C4-2B (cell line): Measurements from ENCODE around the gene RIMBP2.
"Not testable (repeated sequence)": the region's sequence is repeated elsewhere in the genome, so short reads cannot be mapped to it uniquely, and the experiment has no call there.

Experiments
- CTCF ChIP-seq: fragments of 450-650 bp; conservative IDR thresholded peaks from 2 replicates; pipeline ENCODE4 v1.5.1; 2017; ENCODE audit warnings: mild to moderate bottlenecking
- ZFX ChIP-seq: fragments of 450-650 bp; IDR thresholded peaks from 2 replicates; pipeline ENCODE4 v1.6.1; 2017

GRCh38 chr12:130752037-130752436 is 35.9 kb upstream of the RIMBP2 start:
- not testable (repeated sequence) for TF ChIP-seq CTCF, ZFX
